Ramos (cell line): ENCODE data around the gene PDZRN3.

Source experiments
- in situ Hi-C: fragments of 300-500 bp; cut with MboI; formaldehyde crosslinking; loops from one replicate; pipeline ENCODE4 v1.14.3; 2022; ENCODE audit warnings: low sequenced_read_pairs; ENCODE audit not compliant: unreplicated experiment

PDZRN3 gene

GRCh38 chr3:73403444-73403843, 221.3 kb downstream of the PDZRN3 start:
- in situ Hi-C loops = no loop called here

GRCh38 chr3:73401616-73402279, 223.0 kb downstream of the PDZRN3 start:
- in situ Hi-C loops = no loop called here

- in situ Hi-C loops = no loop called here
Observed at GRCh38 chr3:73401059-73401458, 223.7 kb downstream of the PDZRN3 start.

DNA sequence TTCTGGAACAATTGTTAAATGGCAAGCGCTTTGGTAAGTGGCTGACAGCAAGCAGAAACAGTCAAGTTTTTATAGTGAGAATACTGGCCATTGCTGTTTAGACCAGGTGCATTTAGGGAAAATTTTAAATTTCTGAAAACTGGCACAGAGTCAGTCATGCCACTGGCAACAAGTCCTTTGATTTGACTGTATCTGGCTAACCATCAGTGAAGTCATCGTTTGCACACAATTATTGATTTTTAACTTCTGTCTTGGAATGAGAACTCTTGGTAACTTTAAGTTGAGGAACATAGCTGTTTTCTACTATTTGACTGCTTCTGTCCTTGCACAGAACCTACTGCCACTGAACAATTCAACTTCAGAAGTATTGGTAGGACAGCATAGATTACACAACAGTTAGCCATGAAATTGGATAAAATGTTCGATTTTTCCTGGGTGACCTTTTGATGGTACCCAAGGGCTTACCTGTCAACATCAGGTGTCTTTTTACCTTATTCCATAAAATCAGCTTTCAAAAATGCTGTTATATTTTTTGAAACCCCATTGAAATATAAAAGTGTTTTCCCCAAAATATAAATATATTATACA, 225.0 kb downstream of the PDZRN3 start:
- in situ Hi-C loops = no loop called here

DNA sequence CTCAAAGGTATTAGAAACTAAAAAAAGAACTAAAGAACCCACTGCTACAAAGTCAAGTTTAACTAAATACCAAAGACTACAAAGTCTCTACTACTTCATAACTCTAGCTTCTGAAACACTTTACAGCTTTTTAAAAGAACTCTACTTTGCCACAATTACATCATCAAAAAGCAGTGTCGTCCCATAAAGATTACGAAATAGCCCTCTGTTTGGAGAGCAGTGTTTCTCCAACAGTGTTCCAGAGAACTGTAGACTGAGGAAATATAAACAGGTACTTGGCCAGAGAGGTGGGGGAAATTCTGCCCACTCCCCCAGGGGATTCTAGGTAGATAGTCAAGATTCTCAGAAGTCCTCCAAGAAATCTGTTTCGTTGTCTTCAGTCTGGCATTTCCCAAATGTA, 225.6 kb downstream of the PDZRN3 start:
- in situ Hi-C loops = no loop called here

DNA sequence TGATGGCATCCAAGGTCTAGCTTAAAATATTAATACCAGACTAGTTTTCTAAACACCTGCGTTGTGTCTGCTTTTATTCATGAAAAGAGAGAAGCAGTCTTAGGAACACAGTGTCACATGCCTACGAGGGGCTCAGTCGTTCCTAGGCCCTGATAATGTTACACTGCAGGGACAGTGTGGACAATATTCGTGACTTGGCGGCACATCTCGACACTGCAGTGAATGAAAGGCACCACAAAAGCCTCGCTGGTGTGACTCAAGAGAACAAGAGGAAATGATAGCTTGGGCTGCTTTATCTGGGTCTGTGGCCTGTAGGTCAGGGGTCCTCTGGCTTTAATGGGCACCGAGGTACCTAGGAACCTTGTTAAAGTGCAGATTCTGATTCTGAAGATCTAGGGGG, 226.7 kb downstream of the PDZRN3 start:
- in situ Hi-C loops = no loop called here

- in situ Hi-C loops = no loop called here
Observed at GRCh38 chr3:73394240-73394639, 230.5 kb downstream of the PDZRN3 start.

DNA sequence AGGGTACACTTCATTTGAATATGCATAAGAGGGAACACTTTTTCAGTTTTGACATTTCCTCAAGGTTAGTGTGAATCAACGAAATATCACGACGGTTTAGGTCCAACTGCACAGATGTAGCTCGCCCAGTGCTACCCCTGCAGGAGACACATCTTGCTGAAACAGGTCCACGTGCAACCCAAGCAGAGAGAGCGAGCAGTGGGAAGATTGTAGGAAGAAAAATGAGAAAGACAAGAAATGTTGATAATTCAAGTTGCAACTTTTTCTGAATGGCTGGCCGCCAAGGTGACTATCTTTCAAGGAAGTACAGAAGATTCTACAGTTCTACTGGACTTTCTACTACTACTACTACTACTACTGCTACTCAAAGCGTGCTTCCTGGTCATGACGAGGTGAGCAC, 231.7 kb downstream of the PDZRN3 start:
- in situ Hi-C loops = no loop called here

DNA sequence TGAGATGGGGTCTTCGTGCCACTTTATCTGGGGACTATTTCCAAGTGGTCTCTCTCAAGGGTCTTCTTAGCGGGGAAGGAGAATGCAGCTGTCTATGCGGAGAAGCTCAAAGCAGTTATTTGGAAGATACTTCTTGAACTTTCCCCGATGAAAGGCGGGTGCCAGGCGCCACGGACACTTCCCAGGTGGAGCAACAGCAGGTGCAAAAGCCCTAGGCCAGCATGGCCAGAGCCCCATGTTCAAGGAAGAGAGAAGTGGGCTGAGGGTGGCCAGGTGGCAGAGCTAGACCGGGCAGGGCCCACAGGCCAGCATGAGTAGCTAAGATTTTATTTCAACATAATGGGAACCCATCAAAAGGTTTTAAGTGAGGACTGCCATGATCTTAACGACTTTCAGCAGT, 232.8 kb downstream of the PDZRN3 start:
- in situ Hi-C loops = no loop called here

- in situ Hi-C loops = no loop called here
Observed at GRCh38 chr3:73389928-73390327, 234.8 kb downstream of the PDZRN3 start.

DNA sequence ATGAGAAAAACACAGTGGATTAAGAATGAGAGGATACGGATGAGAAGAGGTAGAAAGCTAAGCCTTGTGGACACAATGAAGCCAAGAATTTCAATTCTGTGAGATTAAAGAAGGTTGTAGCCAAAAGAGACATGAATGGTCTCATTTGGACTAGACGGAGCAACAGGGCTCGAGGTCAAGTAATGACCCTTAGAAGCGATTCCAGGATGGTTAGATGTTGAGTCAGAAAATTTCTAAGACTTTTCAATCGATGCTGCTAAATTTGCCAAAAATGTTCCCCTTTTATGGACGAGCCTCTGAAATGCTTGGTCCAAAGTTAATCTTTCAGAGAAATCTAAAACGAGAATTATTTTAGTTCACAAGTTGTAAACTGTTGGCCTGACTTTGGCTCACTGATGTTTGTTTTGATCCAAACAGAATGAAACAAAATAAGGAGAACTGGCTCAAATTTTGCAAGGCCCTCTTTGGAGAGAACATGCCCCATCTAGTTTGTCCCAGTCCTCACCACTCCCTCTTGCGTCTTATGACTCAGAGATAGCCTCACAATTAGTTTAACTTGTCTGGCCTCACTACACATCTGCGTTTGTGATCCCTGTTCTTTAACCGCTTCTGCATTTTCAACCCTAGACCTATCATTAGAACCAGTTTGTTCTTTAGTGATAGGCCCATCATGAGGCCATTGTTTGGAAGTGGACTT, 235.5 kb downstream of the PDZRN3 start:
- in situ Hi-C loops = no loop called here

- in situ Hi-C loops = no loop called here
Observed at GRCh38 chr3:73385568-73385967, 239.2 kb downstream of the PDZRN3 start.

DNA sequence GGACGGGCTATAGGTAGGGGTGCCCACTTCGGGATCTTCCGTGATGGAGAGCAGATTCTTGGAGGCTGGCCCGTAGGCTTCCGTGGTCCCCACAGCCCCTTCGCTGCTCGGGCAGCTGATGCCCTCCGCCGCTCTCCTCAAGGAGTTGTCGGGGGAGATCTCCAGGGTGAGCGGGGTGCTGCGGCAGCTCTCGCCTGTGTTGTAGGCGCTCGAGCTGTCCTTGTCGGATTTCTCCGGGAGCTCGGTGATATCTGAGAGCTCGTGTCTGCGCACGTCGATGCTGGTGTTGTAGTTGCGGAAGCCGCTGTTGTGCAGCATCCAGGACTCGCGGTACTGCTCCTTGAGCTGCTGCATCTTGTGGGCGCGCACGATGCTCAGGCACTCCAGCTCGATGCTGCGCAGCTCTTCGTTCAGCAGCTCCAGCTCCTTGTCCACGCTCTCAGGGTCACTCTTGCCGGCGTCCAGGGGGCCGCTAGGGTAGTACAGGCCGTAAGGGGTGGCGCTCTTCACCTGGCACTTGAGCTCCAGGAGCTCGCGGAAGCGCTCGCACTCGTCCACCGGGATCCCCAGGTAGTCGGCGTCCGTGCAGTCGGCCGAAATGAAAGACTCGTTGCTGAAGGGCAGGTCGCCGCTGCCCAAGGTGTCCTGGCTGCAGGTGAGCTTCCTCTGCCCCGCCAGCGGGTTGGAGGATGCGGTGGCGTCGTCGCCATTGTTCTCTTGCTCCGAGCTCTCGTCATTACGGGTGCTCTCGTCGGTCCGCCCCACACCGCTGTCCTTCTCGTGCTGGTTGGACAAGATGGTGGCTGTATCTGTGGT, 240.4 kb downstream of the PDZRN3 start:
- in situ Hi-C loops = no loop called here

- in situ Hi-C loops = no loop called here
Observed at GRCh38 chr3:73383470-73384049, 241.2 kb downstream of the PDZRN3 start.

- in situ Hi-C loops = no loop called here
Observed at GRCh38 chr3:73381551-73381950, 243.2 kb downstream of the PDZRN3 start.

GRCh38 chr3:73380735-73381532, 243.8 kb downstream of the PDZRN3 start:
- in situ Hi-C loops = no loop called here

- in situ Hi-C loops = no loop called here
Observed at GRCh38 chr3:73379465-73379864, 245.3 kb downstream of the PDZRN3 start.

- in situ Hi-C loops = no loop called here
Observed at GRCh38 chr3:73378207-73378606, 246.5 kb downstream of the PDZRN3 start.

DNA sequence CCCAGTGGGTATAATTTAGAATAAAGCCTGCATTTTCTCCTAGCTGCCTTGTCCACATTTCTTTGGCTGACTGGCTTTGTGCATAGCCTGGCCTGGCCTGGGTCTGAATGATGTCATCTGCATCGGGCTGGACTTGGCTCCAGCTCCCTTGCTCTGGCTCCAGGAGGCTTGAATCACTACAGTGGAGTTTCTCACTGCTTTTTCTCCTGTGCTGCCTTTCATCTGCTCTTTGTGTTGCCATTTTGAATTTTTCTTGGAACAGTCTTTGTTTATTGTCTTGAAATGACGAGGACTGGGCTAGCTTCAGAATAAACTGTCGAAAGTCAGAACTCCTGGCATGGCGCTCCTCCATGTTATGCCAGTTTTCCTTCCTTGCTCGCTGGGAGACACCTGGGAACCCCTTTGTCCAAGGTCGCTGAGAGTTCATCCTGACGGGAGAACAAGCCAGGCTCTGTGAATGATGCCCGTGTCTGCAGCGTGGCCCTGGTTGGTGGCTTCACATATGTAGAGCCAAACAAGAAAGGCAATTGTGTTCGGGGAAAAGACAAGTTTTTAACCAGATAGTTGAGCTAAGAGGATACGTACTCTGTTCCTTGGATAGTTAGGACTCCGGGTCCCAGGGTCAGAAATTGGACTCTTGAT, 258.9 kb downstream of the PDZRN3 start:
- in situ Hi-C loops = no loop called here
